Liver (tissue), 9 donors: Measurements from ENCODE around the gene UNC13A. TPM values are rescaled to one million over a fixed set of nuclear protein-coding genes. Genes with fewer than 3 reads are reported as not detected.

Source experiments
- DNase-seq: peaks from one replicate; pipeline ENCODE4 v3.0.0-alpha.2; 2017; ENCODE audit warnings: low spot score
- H3K27ac ChIP-seq, 2 donors: one replicate each; pipeline ENCODE4 v1.7.0; 2013; ENCODE audit warnings: inconsistent platforms in 2 of 2, low read length in 2 of 2, control low read depth in 1 of 2, low read depth in 1 of 2, mild to moderate bottlenecking in 1 of 2
- H3K27me3 ChIP-seq, 4 donors: one replicate each; pipeline versions ENCODE4 v1.6.1 to v1.7.0; 2013; ENCODE audit warnings: low read length in 3 of 4, inconsistent platforms in 1 of 4, mild to moderate bottlenecking in 1 of 4, moderate library complexity in 1 of 4; ENCODE audit not compliant: control insufficient read depth in 4 of 4, insufficient read depth in 4 of 4
- H3K36me3 ChIP-seq, 4 donors: one replicate each; pipeline versions ENCODE4 v1.6.1 to v1.7.0; 2013; ENCODE audit warnings: low read length in 3 of 4, mild to moderate bottlenecking in 3 of 4, low read depth in 1 of 4, moderate library complexity in 1 of 4; ENCODE audit not compliant: control insufficient read depth in 4 of 4, insufficient read depth in 3 of 4
- H3K4me1 ChIP-seq, 4 donors: one replicate each; pipeline versions ENCODE4 v1.6.1 to v1.7.0; 2013; ENCODE audit warnings: low read length in 3 of 4, mild to moderate bottlenecking in 3 of 4, moderate library complexity in 1 of 4; ENCODE audit not compliant: control insufficient read depth in 4 of 4, insufficient read depth in 4 of 4
- H3K4me3 ChIP-seq, 3 donors: one replicate each; pipeline versions ENCODE4 v1.6.1 to v1.7.0; 2013; ENCODE audit warnings: low read length in 3 of 3, control low read depth in 1 of 3, low read depth in 1 of 3, mild to moderate bottlenecking in 1 of 3
- H3K9ac ChIP-seq, 2 donors: one replicate each; pipeline ENCODE4 v1.7.0; 2013; ENCODE audit warnings: low read length in 2 of 2, mild to moderate bottlenecking in 2 of 2, moderate library complexity in 2 of 2, control low read depth in 1 of 2, low read depth in 1 of 2
- H3K9me3 ChIP-seq, 4 donors: one replicate each; pipeline versions ENCODE4 v1.6.1 to v1.7.0; 2013; ENCODE audit warnings: low read length in 3 of 4; ENCODE audit not compliant: control insufficient read depth in 4 of 4
- CTCF ChIP-seq: fragments of 150-350 bp; IDR thresholded peaks from 2 replicates; pipeline ENCODE4 v1.5.1; 2017; ENCODE audit warnings: improper control_type of control experiment, low read depth, low read length; ENCODE audit not compliant: missing input control
- EGR1 ChIP-seq, 2 donors: IDR thresholded peaks; 2 replicates each; pipeline ENCODE4 v1.6.1; 2016 to 2018; ENCODE audit warnings: antibody characterized with exemption in 2 of 2, low read depth in 2 of 2
- FOXA1 ChIP-seq: IDR thresholded peaks from 2 replicates; pipeline ENCODE4 v1.6.1; 2016; ENCODE audit warnings: antibody characterized with exemption
- GABPA ChIP-seq, 2 donors: IDR thresholded peaks in 1 of 2; conservative IDR thresholded peaks in 1 of 2; 2 replicates each; pipeline ENCODE4 v1.6.1; 2016; ENCODE audit warnings: antibody characterized with exemption in 2 of 2, mild to moderate bottlenecking in 1 of 2, moderate library complexity in 1 of 2
- HNF4A ChIP-seq, 2 donors: conservative IDR thresholded peaks; 2 replicates each; pipeline ENCODE4 v1.6.1; 2016; ENCODE audit warnings: antibody characterized with exemption in 2 of 2, mild to moderate bottlenecking in 2 of 2
- HNF4G ChIP-seq: IDR thresholded peaks from 2 replicates; pipeline ENCODE4 v1.6.1; 2016; ENCODE audit warnings: antibody characterized with exemption
- JUND ChIP-seq, 2 donors: IDR thresholded peaks; 2 replicates each; pipeline ENCODE4 v1.6.1; 2016; ENCODE audit warnings: antibody characterized with exemption in 2 of 2
- NR2F2 ChIP-seq: IDR thresholded peaks from 2 replicates; pipeline ENCODE4 v1.6.1; 2016; ENCODE audit warnings: antibody characterized with exemption
- REST ChIP-seq: IDR thresholded peaks from 2 replicates; pipeline ENCODE4 v1.6.1; 2016; ENCODE audit warnings: antibody characterized with exemption, mild to moderate bottlenecking
- RXRA ChIP-seq, 2 donors: IDR thresholded peaks; 2 replicates each; pipeline ENCODE4 v1.6.1; 2017 to 2018; ENCODE audit warnings: antibody characterized with exemption in 2 of 2, mild to moderate bottlenecking in 1 of 2
- TAF1 ChIP-seq: conservative IDR thresholded peaks from 2 replicates; pipeline ENCODE4 v1.6.1; 2016; ENCODE audit warnings: antibody characterized with exemption, mild to moderate bottlenecking
- YY1 ChIP-seq: IDR thresholded peaks from 2 replicates; pipeline ENCODE4 v1.6.1; 2016; ENCODE audit warnings: antibody characterized with exemption, mild to moderate bottlenecking
- ZBTB33 ChIP-seq: IDR thresholded peaks from 2 replicates; pipeline ENCODE4 v1.6.1; 2016; ENCODE audit warnings: antibody characterized with exemption
- WGBS: extraction: QIAGEN DNeasy Blood & Tissue Kit; methylation state at CpG from one replicate; pipeline ENCODE4 v1.1.7; 2013; 5-methylcytosine and 5-hydroxymethylcytosine counted together
- polyA plus RNA-seq, 2 donors: library from polyadenylated mRNA; stranded (reverse) in 1 of 2; unstranded in 1 of 2; fragments of 200-250 nt in 1 of 2; fragments of >200 nt in 1 of 2; fragmentation: Nextera tagmentation in 1 of 2; extraction: Ambion mirVana in 1 of 2; gene quantifications; one replicate each; pipeline versions ENCODE4 v1.2.1 to v1.2.3, GENCODE V29; 2013 to 2015
- total RNA-seq, 2 donors: library from RNA; depleted of rRNA; stranded (reverse); fragments of >200 nt; gene quantifications; one replicate each; pipeline ENCODE4 v1.2.3, GENCODE V29; 2014
- TF ChIP-seq, protein P1 (sequence below): IDR thresholded peaks from 2 replicates; pipeline ENCODE4 v1.6.1; 2016; ENCODE audit warnings: antibody characterized with exemption
- TF ChIP-seq, protein P2 (sequence below): IDR thresholded peaks from 2 replicates; pipeline ENCODE4 v1.6.1; 2016; ENCODE audit warnings: antibody characterized with exemption
- donor health status: healthy.
- donor health status: healthy.
- donor health status: healthy.
- donor health status: healthy.
- donor health status: healthy.

Gene UNC13A
- total and polyA plus RNA-seq, 4 donors = under 0.01 to 0.01 TPM; not detected in 2

DNA sequence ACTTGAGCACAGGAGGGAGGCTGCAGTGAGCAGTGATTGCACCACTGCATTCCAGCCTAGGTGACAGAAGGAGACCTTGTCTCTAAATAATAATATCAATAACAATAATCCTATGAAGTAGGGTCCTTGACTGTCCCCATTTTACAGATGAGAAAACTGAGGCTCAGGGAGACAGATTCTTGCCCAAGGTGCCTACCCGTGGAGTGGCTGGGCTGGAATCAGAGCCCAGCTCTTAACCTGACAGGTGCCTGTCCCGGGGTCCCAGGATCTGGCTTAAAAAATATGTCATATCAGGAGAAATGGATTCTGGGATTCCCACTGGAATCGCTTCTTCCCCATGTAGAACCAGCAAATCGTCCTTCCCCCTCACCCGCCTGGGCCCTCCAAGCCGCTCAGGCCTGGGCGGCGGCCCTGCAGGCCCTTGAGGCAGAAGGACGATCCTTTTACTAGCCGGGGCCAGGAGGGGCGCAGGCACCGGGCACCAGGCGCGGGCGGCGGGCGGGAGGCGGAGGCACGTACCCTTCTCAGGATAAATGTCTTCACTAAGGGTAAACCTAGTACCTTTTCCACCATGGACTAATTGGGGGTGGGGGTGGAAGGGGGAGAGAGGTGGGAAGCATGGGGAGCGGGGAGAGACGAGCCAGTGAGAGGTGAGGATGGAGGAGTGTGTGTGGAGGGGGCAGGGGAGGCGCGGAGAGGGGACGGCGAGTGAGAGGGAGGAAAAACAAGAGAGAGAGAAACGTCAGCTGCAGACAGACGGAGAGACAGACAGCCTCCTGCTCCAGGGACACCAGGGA lies 72.1 kb downstream of the UNC13A start:
- Histone ChIP-seq H3K27me3 (peaks cover 0 to 3% (median 0%) of the 10 kb centered on the region in 4 donors), H3K9me3 (peaks cover 0 to under 1% (median 0%) of the 10 kb centered on the region in 4 donors), H3K9ac (no peak overlapping the region), H3K4me1 (peaks cover 0 to 2% (median 0%) of the 10 kb centered on the region in 4 donors), H3K36me3 (no peaks in the 10 kb centered on the region), H3K27ac (no peak overlapping the region), H3K4me3 (no peak overlapping the region)
- 29% methylated on average over 27 of the region's 27 CpGs for WGBS
- TF ChIP-seq RXRA (IDR thresholded peaks at IDR 0.05) = no peak
- TF ChIP-seq TAF1 = no peak
- no peak for TF ChIP-seq JUND (IDR thresholded peaks at IDR 0.05)
- no peak for TF ChIP-seq FOXA1
- TF ChIP-seq GABPA (IDR thresholded peaks at IDR 0.05 in 1 of 2, conservative IDR thresholded peaks at IDR 0.05 in 1 of 2) = no peak
- TF ChIP-seq HNF4A (conservative IDR thresholded peaks at IDR 0.05) = no peak
- DNase-seq = no peak

GRCh38 chr19:17614476-17614875 lies 73.7 kb downstream of the UNC13A start:
- no peaks in the 10 kb centered on the region for H3K36me3 ChIP-seq
- no peak overlapping the region for H3K4me3 ChIP-seq
- no peaks in the 10 kb centered on the region for H3K9me3 ChIP-seq
- no peak overlapping the region for H3K9ac ChIP-seq
- TF ChIP-seq ZBTB33 (no peak), NR2F2 (no peak), RXRA (IDR thresholded peaks at IDR 0.05) (no peak), FOXA1 (no peak), EGR1 (IDR thresholded peaks at IDR 0.05; ENCODE audit: low read depth in 2 of 2) (no peak), CTCF (no peak), HNF4A (conservative IDR thresholded peaks at IDR 0.05) (no peak), TAF1 (no peak), YY1 (no peak), JUND (IDR thresholded peaks at IDR 0.05) (no peak), GABPA (IDR thresholded peaks at IDR 0.05 in 1 of 2, conservative IDR thresholded peaks at IDR 0.05 in 1 of 2) (no peak), REST (no peak), HNF4G (no peak)
- TF ChIP-seq, protein P1, sequence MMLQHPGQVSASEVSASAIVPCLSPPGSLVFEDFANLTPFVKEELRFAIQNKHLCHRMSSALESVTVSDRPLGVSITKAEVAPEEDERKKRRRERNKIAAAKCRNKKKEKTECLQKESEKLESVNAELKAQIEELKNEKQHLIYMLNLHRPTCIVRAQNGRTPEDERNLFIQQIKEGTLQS = no peak
- TF ChIP-seq, protein P2, sequence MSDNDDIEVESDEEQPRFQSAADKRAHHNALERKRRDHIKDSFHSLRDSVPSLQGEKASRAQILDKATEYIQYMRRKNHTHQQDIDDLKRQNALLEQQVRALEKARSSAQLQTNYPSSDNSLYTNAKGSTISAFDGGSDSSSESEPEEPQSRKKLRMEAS = no peak
- no peak for DNase-seq
- H3K27me3 ChIP-seq = peaks cover 0 to 3% (median 0%) of the 10 kb centered on the region in 4 donors
- 74% methylated on average over 12 of the region's 12 CpGs for WGBS
- H3K4me1 ChIP-seq = peaks cover 0 to 2% (median 0%) of the 10 kb centered on the region in 4 donors
- no peak overlapping the region for H3K27ac ChIP-seq
